Measurements from ENCODE around the gene DGKE. TPM values are rescaled to one million over a fixed set of nuclear protein-coding genes. Genes with fewer than 3 reads are reported as not detected.

Gene DGKE
- total and polyA plus RNA-seq, 2 experiments from 2014 or later, result 5.0 to 6.3 TPM

DNA sequence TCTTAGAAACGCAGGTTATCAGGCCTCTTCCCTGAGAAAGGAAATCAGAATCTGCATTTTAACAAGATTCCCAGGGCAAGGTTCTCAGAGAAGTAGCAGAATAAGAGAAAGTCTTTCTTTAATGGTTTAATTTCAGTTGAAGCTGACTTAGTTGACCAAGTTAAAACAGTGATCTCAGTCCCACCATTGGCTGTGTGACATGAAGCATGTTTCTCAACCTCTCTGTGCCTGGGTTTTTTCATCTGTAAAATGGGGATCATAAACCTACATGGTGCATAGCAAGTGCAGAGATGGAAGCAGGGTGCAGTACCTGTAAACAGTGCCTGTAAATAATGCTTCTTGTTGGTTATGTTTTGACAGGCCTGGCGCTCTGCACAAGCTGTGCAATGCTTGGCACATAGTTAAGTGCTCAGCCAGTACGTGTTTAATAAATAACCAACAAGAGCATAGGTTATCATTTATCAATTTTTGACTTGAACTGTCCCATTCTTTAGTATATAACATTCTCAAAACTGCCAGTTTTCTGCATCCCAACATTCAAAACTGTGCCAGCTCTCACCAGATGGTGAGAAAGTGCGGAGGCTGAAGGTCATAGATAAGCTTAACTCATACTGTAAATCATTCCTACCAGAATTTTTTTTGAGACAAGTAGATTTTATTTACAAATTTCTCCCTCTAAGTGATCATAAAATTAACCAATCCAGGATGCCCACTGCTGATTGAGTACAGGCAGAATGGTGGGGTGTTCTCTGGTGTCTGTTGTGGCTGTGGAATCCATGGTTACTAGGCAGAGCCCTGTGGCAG, 7.1 kb upstream of the DGKE start:
- Histone ChIP-seq H3K27ac (no peak overlapping the region), H3K9me3 (ENCODE audit: low read depth) (no peaks in the 10 kb centered on the region), H3K36me3 (no peaks in the 10 kb centered on the region), H3K4me1 (ENCODE audit: low read depth) (no peaks in the 10 kb centered on the region), H3K27me3 (no peaks in the 10 kb centered on the region), H3K4me3 (no peak overlapping the region)
- TF ChIP-seq, protein P1, sequence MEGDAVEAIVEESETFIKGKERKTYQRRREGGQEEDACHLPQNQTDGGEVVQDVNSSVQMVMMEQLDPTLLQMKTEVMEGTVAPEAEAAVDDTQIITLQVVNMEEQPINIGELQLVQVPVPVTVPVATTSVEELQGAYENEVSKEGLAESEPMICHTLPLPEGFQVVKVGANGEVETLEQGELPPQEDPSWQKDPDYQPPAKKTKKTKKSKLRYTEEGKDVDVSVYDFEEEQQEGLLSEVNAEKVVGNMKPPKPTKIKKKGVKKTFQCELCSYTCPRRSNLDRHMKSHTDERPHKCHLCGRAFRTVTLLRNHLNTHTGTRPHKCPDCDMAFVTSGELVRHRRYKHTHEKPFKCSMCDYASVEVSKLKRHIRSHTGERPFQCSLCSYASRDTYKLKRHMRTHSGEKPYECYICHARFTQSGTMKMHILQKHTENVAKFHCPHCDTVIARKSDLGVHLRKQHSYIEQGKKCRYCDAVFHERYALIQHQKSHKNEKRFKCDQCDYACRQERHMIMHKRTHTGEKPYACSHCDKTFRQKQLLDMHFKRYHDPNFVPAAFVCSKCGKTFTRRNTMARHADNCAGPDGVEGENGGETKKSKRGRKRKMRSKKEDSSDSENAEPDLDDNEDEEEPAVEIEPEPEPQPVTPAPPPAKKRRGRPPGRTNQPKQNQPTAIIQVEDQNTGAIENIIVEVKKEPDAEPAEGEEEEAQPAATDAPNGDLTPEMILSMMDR (IDR thresholded peaks at IDR 0.05; ENCODE audit: low read depth, low read length), result no peak
- DNase-seq (ENCODE audit: low read depth in 1 of 2, low spot score in 1 of 2), result no peak

DNA sequence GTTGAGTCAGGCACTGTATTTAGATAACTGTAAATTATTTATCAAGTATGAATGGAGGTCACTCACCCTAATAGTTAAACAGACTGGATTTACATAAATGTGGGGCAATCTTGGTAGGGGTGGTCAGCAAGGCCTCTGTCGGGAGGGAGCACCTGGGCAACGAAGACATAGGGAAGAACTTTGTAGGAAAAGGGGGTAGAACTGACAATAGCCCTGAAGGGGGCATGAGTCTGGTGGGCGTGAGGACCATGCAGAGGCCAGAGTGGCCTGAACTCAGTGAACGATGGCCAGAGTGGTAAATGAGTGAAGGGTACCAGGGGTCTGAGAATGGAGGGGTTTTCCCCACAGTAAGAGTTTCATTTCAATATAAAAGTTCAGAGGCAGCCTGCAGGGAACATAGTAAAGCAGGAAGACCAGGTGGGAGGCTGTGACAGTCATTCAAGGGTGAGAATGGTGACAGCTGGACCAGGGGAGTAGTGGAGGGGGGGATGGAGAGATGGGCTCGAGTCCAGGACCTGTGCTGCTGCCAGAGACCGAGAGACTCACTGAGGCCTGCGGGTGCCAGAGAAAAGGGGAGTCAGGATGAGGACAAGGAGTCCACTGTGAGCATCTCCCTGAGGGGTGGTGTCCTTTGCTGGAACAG, 3.1 kb upstream of the DGKE start:
- H3K27ac ChIP-seq, result no peak overlapping the region
- no peak overlapping the region for H3K4me3 ChIP-seq
- H3K36me3 ChIP-seq, result no peaks in the 10 kb centered on the region
- peaks cover 11% of the 10 kb centered on the region for H3K27me3 ChIP-seq
- no peak for DNase-seq (ENCODE audit: low read depth in 1 of 2, low spot score in 1 of 2)
- H3K4me1 ChIP-seq (ENCODE audit: low read depth), result peaks cover 5% of the 10 kb centered on the region
- TF ChIP-seq, protein P1 (IDR thresholded peaks at IDR 0.05; ENCODE audit: low read depth, low read length), result no peak
- H3K9me3 ChIP-seq (ENCODE audit: low read depth), result no peaks in the 10 kb centered on the region

DNA sequence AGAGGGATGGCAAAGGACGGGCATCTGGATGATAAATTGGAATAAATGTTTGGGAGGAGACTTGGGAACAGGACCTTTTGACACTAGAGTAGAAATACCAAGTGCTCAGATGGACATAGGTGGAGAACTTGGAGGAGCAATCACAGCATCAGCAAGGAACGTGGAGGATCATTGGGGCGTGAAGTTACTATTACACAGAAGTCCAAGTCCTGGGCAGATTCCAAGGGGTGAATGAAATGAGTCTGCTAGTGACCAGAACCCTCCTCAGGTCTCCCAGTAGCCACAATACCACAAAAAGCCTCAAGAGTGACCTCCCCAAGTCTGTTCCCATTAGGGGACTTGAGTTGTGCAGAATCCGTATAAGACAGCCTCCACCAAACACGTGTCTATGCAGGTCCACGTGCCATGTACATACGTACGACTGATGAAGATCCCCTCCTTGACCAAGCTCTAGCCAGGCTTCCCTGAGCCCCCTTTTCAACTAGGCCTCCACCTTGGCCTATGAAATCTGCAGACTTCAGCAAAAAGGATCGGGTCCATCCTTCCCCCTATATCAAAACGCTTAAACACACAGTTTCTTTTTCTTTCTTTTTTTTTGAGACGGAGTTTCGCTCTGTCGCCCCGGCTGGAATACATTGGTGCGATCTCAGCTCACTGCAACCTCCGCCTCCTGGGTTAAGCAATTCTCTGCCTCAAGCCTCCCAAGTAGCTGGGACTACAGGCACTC, 2.4 kb upstream of the DGKE start:
- Histone ChIP-seq H3K27me3 (peaks cover 17% of the 10 kb centered on the region), H3K4me1 (ENCODE audit: low read depth) (peaks cover 5% of the 10 kb centered on the region), H3K27ac (no peak overlapping the region), H3K36me3 (no peaks in the 10 kb centered on the region), H3K4me3 (no peak overlapping the region), H3K9me3 (ENCODE audit: low read depth) (no peaks in the 10 kb centered on the region)
- DNase-seq (ENCODE audit: low read depth in 1 of 2, low spot score in 1 of 2), result no peak
- TF ChIP-seq, protein P1 (IDR thresholded peaks at IDR 0.05; ENCODE audit: low read depth, low read length), result no peak

DNA sequence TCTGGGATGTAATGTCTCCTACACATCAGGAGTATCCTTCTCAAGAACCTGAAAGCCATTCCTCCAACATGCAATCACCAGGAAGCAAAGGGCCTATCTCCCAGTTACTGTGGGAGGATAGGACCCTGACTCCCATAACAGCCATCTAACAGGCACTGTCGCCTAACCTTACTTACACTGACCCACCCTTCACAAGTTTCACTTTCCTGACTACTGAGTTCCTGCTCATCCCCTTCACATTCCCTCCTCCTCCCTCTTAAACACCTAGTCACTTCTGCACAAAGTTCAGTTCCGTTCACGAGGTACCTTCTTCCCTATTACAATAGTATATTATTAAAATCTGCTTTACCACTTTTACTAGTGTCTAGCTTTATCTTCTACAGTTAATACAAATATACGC, 1.5 kb upstream of the DGKE start:
- Histone ChIP-seq H3K4me3 (peak overlapping the region; percentile 70), H3K36me3 (no peaks in the 10 kb centered on the region), H3K27me3 (peaks cover 17% of the 10 kb centered on the region), H3K4me1 (ENCODE audit: low read depth) (peaks cover 5% of the 10 kb centered on the region), H3K27ac (no peak overlapping the region), H3K9me3 (ENCODE audit: low read depth) (no peaks in the 10 kb centered on the region)
- DNase-seq (ENCODE audit: low read depth in 1 of 2, low spot score in 1 of 2), result no peak
- TF ChIP-seq, protein P1 (IDR thresholded peaks at IDR 0.05; ENCODE audit: low read depth, low read length), result no peak

DNA sequence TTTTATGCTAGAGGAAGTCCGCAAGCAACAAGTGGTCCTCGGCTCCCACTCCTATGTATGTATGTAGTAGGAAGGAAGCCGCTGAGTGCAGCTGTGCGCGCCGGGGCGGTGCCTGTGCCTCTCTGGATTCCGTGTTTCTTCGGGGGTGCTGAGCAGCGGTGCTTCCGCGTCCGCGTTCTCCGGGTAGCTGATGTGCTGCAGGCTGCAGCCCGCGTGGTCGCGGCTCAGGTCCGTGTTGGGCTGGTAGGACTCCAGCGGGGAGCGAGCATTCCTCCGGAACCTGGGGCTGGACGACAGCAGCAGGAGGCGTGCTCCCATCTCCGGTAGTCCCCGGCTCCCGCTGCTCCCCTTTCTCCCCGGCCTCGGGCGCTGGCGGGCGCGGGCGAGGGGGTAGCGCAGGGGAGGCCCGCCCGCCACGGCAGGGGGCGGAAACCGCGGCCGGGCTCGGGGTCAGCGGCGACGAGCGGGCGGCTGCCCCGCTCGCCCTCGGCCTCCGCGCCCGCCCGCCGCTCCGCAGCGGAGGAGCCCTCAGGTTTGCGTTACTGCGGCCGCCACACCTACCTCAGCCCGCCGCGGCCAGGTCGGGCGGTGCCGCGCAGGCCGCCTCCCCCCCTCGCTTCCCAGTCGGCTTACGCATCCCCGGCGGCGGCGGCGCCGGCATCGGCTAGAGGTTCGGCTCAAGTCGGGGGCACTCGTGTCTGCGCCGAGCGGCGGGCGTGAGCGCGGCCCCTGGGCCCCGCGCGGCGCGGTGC, 718 bp upstream of the DGKE start:
- Histone ChIP-seq H3K27ac (no peak overlapping the region), H3K4me3 (peak overlapping the region; percentile 70), H3K4me1 (ENCODE audit: low read depth) (peaks cover 5% of the 10 kb centered on the region), H3K27me3 (peaks cover 17% of the 10 kb centered on the region), H3K9me3 (ENCODE audit: low read depth) (no peaks in the 10 kb centered on the region), H3K36me3 (no peaks in the 10 kb centered on the region)
- TF ChIP-seq, protein P1 (IDR thresholded peaks at IDR 0.05; ENCODE audit: low read depth, low read length), result no peak
- peak; percentile 61 to 82 for DNase-seq (ENCODE audit: low read depth in 1 of 2, low spot score in 1 of 2)
